Motor neuron (in vitro differentiated cells): ENCODE data around the gene ADCYAP1R1. TPM values are rescaled to one million over a fixed set of nuclear protein-coding genes. Genes with fewer than 3 reads are reported as not detected.

Source experiments
- ATAC-seq, 8 experiments: fragments of 200-7000 bp; cut with Tn5 transposase; replicated peaks in 6 of 8; 2 replicates each; pipeline ENCODE4 v1.8.0; 2021; ENCODE audit warnings: mild to moderate bottlenecking in 8 of 8, moderate library complexity in 8 of 8
- H3K27ac ChIP-seq, 2 donors: fragments of 250-450 bp; sonication (Bioruptor Pico); 2 replicates each; pipeline ENCODE4 v1.9.0; 2021; ENCODE audit warnings: antibody characterized with exemption in 2 of 2, mild to moderate bottlenecking in 2 of 2, moderate library complexity in 1 of 2
- H3K4me1 ChIP-seq, 2 donors: fragments of 250-450 bp; sonication (Bioruptor Pico); replicated peaks in 1 of 2; 2 replicates each; pipeline ENCODE4 v1.6.1; 2021; ENCODE audit warnings: antibody characterized with exemption in 2 of 2, mild to moderate bottlenecking in 2 of 2, moderate library complexity in 1 of 2
- H3K4me3 ChIP-seq, 5 donors: fragments of 250-450 bp; sonication (Bioruptor Pico); 2 replicates each; pipeline ENCODE4 v1.9.0; 2021; ENCODE audit warnings: antibody characterized with exemption in 5 of 5, mild to moderate bottlenecking in 5 of 5, moderate library complexity in 4 of 5
- WGBS, 10 experiments: fragments of 450-650 bp; shearing (Covaris generic); methylation state at CpG; one replicate each; pipeline ENCODE4 v1.0.0; 2022; 5-methylcytosine and 5-hydroxymethylcytosine counted together
- in situ Hi-C, 9 experiments: fragments of 400-800 bp; cut with MboI; loops; one replicate each; pipeline ENCODE4 v1.15.0; 2021; ENCODE audit warnings: low sequenced_read_pairs in 9 of 9, low pct_unique_long_range_greater_than_20kb in 2 of 9; ENCODE audit not compliant: unreplicated experiment in 9 of 9
- total RNA-seq, 8 experiments: library from RNA; unstranded; fragments of 300-600 nt; gene quantifications; 2 replicates each; pipeline versions ENCODE4 v1.2.3 to v1.2.4, GENCODE V29; 2022

The ADCYAP1R1 gene
- total RNA-seq, 8 experiments from 2014 or later: 0.36 to 55.0 (median 11.8) TPM

DNA sequence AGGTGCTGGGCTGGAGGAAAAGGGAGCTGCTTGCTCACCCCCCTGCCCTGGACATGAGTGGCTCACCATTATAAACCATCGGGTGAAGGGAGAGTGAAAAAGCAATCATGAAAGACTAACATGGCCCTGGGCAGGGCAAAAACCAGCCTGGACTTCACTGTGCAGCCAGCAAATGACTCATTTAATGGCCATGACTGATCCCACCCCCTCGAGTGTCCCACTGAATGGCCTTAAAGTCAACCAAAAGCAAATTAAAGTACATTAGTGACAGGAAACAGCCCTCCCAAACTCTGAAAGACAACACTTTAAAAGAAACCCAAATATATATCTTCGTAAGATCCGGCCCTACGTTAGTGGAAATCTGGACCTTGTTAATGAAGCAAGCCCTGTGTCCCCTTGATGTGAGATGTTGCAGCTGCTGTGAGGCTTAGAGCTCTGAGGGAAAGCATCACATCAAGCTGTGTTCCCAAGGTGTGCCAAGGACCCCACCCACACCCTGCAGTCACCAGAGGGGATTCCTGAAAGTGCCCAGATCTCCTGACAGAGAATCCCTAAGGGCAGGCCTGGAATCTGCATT, 31.2 kb downstream of the ADCYAP1R1 start:
- Histone ChIP-seq H3K4me3 (no peak overlapping the region), H3K4me1 (peaks cover 3 to 13% of the 10 kb centered on the region in 2 donors), H3K27ac (no peak overlapping the region)
- peak in 1 of 8 experiments; percentile 5 for ATAC-seq
- in situ Hi-C loops: no loop called here
- 32 to 100% (median 59%) methylated on average over 1 to 5 of the region's 5 CpGs; no CpG with 5 or more reads in 4 of the 10 experiments for WGBS, 10 experiments

GRCh38 chr7:31084226-31084625, 32.1 kb downstream of the ADCYAP1R1 start:
- no peak overlapping the region for H3K4me3 ChIP-seq
- 0 to 86% (median 20%) methylated on average over 1 of the region's 1 CpG; no CpG with 5 or more reads in 7 of the 10 experiments for WGBS, 10 experiments
- H3K4me1 ChIP-seq: peaks cover 3 to 13% of the 10 kb centered on the region in 2 donors
- in situ Hi-C loops: no loop called here
- H3K27ac ChIP-seq: no peak overlapping the region
- no peak for ATAC-seq

GRCh38 chr7:31087351-31087750, 35.2 kb downstream of the ADCYAP1R1 start:
- in situ Hi-C loops: no loop called here
- H3K4me3 ChIP-seq: no peak overlapping the region
- no peak overlapping the region for H3K27ac ChIP-seq
- no peak for ATAC-seq
- WGBS, 10 experiments: 16 to 90% (median 58%) methylated on average over 2 to 5 of the region's 6 CpGs; no CpG with 5 or more reads in 4 of the 10 experiments
- peaks cover 4 to 10% of the 10 kb centered on the region in 2 donors for H3K4me1 ChIP-seq

- H3K4me3 ChIP-seq: no peak overlapping the region
- WGBS, 10 experiments: 0 to 83% (median 46%) methylated on average over 1 to 2 of the region's 2 CpGs; no CpG with 5 or more reads in 1 of the 10 experiments
- in situ Hi-C loops: no loop called here
- no peak overlapping the region for H3K27ac ChIP-seq
- peaks cover 0 to 13% of the 10 kb centered on the region in 2 donors for H3K4me1 ChIP-seq
- peak in 7 of 8 experiments; percentile 55 to 75 (median 66) for ATAC-seq
Measured at GRCh38 chr7:31091924-31092434, 39.9 kb downstream of the ADCYAP1R1 start.

- in situ Hi-C loops: no loop called here
- ATAC-seq: no peak
- Histone ChIP-seq H3K27ac (no peak overlapping the region), H3K4me1 (peaks cover 0 to 13% of the 10 kb centered on the region in 2 donors), H3K4me3 (no peak overlapping the region)
- WGBS, 10 experiments: 60 to 100% (median 100%) methylated on average over 1 to 4 of the region's 4 CpGs; no CpG with 5 or more reads in 3 of the 10 experiments
Measured at GRCh38 chr7:31092606-31093005, 40.5 kb downstream of the ADCYAP1R1 start.

GRCh38 chr7:31093282-31093681, 41.2 kb downstream of the ADCYAP1R1 start:
- 40 to 100% (median 86%) methylated on average over 1 to 2 of the region's 3 CpGs; no CpG with 5 or more reads in 6 of the 10 experiments for WGBS, 10 experiments
- peaks cover 0 to 13% of the 10 kb centered on the region in 2 donors for H3K4me1 ChIP-seq
- no peak overlapping the region for H3K4me3 ChIP-seq
- in situ Hi-C loops: no loop called here
- ATAC-seq: peak in 2 of 8 experiments; percentile 81 to 82
- H3K27ac ChIP-seq: no peak overlapping the region

DNA sequence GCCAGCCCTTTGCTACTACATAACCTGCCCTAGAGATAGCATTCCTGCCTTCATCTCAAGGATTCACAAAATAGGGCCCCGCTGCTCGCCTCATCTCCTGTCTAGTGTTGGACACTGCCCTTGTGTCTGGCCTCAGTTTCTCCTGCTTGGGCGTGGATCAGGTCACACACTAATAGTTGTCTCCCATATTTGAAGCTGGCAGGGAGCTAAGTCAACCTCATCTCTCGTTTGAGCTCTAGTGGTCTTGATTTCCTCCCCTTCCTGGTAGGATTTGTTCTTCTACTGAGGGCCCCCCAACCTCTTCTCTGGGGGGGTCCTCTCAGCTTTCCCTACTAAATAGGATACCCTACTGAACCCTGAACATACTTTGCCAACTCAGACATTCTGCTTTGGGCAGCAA, 42.2 kb downstream of the ADCYAP1R1 start:
- in situ Hi-C loops: no loop called here
- Histone ChIP-seq H3K4me3 (no peak overlapping the region), H3K27ac (no peak overlapping the region), H3K4me1 (peaks cover 0 to 13% of the 10 kb centered on the region in 2 donors)
- 24 to 93% (median 65%) methylated on average over 2 to 3 of the region's 4 CpGs; no CpG with 5 or more reads in 7 of the 10 experiments for WGBS, 10 experiments
- no peak for ATAC-seq

DNA sequence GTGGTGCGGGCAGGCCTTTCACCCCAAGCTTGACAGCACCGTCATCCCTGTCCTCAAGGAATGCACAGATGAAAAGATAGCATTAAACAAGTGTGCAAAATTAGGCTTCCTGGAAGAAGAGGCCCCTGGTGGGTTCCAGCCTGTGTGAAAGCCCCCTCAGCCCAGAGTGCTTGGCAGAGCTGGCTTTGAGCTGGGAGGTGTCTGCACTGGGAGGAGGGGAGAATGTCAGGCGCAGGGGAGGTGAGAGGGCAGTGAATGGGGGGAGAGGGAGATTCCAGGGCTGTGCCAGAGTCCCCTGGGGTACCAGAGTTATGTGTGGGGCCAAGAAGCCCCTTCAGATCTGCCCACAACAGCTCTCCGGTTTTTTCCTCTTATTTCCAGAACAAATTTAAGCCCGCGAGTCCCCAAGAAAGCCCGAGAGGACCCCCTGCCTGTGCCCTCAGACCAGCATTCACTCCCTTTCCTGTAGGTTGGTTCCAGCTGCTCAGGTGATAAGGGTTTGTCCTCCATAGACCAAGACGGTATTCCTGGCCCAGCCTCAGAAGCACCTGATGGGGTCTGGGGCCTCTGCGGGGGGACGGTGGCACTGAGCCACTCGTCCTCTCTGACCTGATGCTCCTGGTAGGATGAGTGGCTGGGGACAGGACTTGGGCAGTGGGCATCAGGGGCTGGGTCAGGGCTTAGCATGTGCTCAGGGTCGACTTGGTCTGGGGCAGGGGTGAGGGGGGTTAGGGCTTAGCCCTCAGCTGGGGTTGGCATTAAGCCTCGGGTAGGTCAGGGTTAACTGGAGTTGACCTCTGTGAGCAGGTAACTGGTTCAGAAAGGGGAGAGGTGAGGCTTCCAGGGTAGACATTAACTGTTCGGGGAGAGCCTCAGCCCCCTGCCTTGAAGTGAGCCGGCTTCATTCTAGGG, 43.4 kb downstream of the ADCYAP1R1 start:
- in situ Hi-C loops: no loop called here
- WGBS, 10 experiments: 74 to 100% (median 96%) methylated on average over 1 to 4 of the region's 15 CpGs; no CpG with 5 or more reads in 5 of the 10 experiments
- no peak for ATAC-seq

DNA sequence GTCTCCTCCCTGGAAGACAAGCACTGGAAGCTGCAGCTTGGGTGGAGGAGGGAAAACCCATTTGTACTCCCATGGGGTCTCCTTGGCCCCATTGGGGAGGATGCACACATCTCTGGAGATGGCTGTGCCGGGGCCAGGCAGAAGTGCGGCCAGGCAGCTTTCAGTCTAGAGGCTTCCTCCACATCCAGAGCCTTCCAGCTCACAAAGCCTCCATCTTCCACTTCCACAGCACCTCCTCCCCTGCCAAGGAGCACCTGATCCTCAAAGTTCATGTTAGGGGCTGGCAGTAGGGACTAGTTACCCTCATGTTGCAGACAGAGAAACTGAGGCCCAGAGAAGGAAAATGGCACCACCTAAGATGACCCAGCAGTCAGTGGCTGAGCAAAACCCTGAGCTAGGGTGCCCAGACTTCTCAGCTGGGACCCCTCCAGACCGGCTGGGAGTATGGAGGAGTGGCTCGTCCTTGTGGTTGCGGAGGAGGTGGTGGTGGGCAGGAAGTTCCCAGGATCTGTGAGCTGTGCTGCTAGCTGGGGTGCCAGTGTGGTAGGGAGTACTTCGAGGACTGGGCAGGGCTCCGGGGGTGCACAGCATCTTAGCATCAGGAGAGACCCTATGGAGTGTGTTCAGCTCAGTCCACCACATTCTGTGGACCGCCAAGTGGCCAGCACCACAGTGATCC, 44.2 kb downstream of the ADCYAP1R1 start:
- peaks cover 0 to 12% of the 10 kb centered on the region in 2 donors for H3K4me1 ChIP-seq
- 80% methylated on average over 1 to 2 of the region's 8 CpGs; no CpG with 5 or more reads in 8 of the 10 experiments for WGBS, 10 experiments
- in situ Hi-C loops: no loop called here
- H3K27ac ChIP-seq: no peak overlapping the region
- H3K4me3 ChIP-seq: no peak overlapping the region
- ATAC-seq: no peak

More for the DNA sequence above, 43.4 kb downstream of the ADCYAP1R1 start:
- H3K4me3 ChIP-seq: no peak overlapping the region
- H3K27ac ChIP-seq: no peak overlapping the region
- H3K4me1 ChIP-seq: peaks cover 0 to 13% of the 10 kb centered on the region in 2 donors

DNA sequence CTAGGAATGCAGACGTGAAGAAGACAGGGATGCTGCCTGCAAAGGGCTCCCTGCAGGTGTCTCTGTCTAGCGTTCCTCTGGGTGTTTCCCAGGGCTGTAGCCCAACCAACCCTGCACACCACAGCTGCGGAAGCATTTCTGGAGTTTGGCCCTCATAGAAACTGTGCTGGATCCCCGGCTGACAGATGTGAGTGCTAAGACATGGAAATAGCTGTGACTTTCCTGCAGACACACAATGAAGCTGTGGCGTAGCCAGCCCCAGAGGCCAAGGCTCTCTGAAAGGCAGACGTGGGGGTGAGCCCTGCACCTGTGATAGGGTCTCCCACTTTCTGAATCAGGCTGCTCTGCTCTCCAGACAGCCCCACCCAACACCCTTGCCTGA, 44.8 kb downstream of the ADCYAP1R1 start:
- ATAC-seq: peak in 1 of 8 experiments; percentile 41
- Histone ChIP-seq H3K4me3 (no peak overlapping the region), H3K4me1 (peaks cover 0 to 7% of the 10 kb centered on the region in 2 donors), H3K27ac (no peak overlapping the region)
- WGBS, 10 experiments: 0 to 22% methylated on average over 1 to 2 of the region's 6 CpGs; no CpG with 5 or more reads in 8 of the 10 experiments
- in situ Hi-C loops: no loop called here

GRCh38 chr7:31098642-31099360, 46.7 kb downstream of the ADCYAP1R1 start:
- H3K4me1 ChIP-seq: no peaks in the 10 kb centered on the region
- in situ Hi-C loops: no loop called here
- no peak overlapping the region for H3K4me3 ChIP-seq
- peak in 2 of 8 experiments; percentile 61 to 84 for ATAC-seq
- H3K27ac ChIP-seq: no peak overlapping the region
- WGBS, 10 experiments: 69 to 100% (median 100%) methylated on average over 1 to 2 of the region's 5 CpGs; no CpG with 5 or more reads in 6 of the 10 experiments
